Liver (tissue), 3 donors: ENCODE results near the gene MEGF10.

Experiments
- CTCF ChIP-seq: fragments of 150-350 bp; IDR thresholded peaks from 2 replicates; pipeline ENCODE4 v1.5.1; 2017; ENCODE audit warnings: improper control_type of control experiment, low read depth, low read length; ENCODE audit not compliant: missing input control
- MAX ChIP-seq: IDR thresholded peaks from 2 replicates; pipeline ENCODE4 v1.6.1; 2016; ENCODE audit warnings: antibody characterized with exemption
- REST ChIP-seq: IDR thresholded peaks from 2 replicates; pipeline ENCODE4 v1.6.1; 2016; ENCODE audit warnings: antibody characterized with exemption, mild to moderate bottlenecking
- RXRA ChIP-seq, 2 donors: IDR thresholded peaks; 2 replicates each; pipeline ENCODE4 v1.6.1; 2017 to 2018; ENCODE audit warnings: antibody characterized with exemption in 2 of 2, mild to moderate bottlenecking in 1 of 2
- donor health status: healthy.
- donor health status: healthy.

GRCh38 chr5:127419683-127420257, 129.2 kb downstream of the MEGF10 start:
- no peak for TF ChIP-seq CTCF
- no peak for TF ChIP-seq REST
- TF ChIP-seq MAX, result no peak
- TF ChIP-seq RXRA (IDR thresholded peaks at IDR 0.05), result no peak
